ENCODE measurements around the gene PNPLA2.

DNA sequence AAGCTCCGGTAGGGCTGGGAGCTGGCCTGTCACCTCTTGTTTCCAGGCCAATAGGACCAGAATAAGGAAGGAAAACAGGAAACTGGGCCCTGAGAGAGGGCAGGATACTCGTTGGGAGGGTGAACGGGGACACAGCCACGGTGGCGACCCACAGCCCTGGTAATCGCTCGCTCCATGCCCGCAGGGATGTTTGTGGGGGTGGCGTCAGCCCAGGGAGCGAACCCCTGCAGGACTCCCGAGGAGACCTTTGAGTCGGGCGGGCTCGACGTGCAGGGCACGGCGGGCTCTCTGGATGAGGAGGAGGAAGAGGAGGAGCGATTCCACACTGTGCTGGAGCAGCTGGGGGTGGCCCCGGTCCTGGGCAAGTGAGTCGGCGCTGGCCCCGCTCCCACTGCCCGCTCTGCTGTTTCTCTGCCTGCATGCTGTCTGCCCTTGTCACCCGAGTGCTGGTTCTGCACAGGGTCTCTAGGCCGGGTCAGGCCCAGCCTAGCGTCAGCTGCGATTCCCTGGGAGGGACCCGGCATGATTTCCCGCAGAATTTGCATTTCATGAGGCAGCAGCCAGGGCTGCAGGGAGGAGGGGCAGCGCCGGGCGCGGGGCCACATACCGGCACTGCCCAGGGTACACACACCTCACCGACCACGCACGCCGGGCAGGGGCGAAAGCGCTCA, 10.6 kb downstream of the PNPLA2 start:
- TF ChIP-seq CTCF (IDR thresholded peaks at IDR 0.05), result no peak
- TF ChIP-seq POLR2A (IDR thresholded peaks at IDR 0.05), result no peak

Data from uterus (tissue), 2 donors.